A549 (cell line): ENCODE measurements around the gene BCO1. TPM values are rescaled to one million over a fixed set of nuclear protein-coding genes. Genes with fewer than 3 reads are reported as not detected.

Experiments used
- ATAC-seq, 2 experiments: fragments of 200-7000 bp in 1 of 2; fragments of >200 bp in 1 of 2; cut with Nextera tagmentation in 1 of 2; cut with Tn5 transposase in 1 of 2; 3 replicates each; pipeline versions ENCODE4 v1.8.0 to v1.9.1; 2018 to 2020; ENCODE audit warnings: mild to moderate bottlenecking in 1 of 2, moderate library complexity in 1 of 2
- CTCF ChIA-PET: fragments of 300-600 bp; sonication (Branson Sonifier 250); formaldehyde crosslinking; extraction: SDS; loops from one replicate; lab custom pipeline; 2021; ENCODE audit warnings: antibody characterized with exemption, inconsistent platforms; lab: Yijun Ruan, JAX
- POLR2A ChIA-PET: fragments of 350-600 bp; formaldehyde crosslinking; extraction: SDS; loops from one replicate; lab custom pipeline; 2021; ENCODE audit warnings: antibody characterized with exemption, inconsistent platforms; lab: Yijun Ruan, JAX
- DNase-seq, 2 experiments: peaks; one replicate each; pipeline versions ENCODE4 v3.0.0 to v3.0.0-alpha.2; 2011 to 2016; ENCODE audit warnings: low read depth in 1 of 2, low spot score in 1 of 2
- FAIRE-seq: peaks from 2 replicates; lab custom pipeline; 2011; peaks lifted over from hg19 to GRCh38; lab: Jason Lieb, UNC
- H3K27ac ChIP-seq, 2 experiments: fragments of >200 bp; sonication (Bioruptor Twin); formaldehyde crosslinking; 3 replicates each; pipeline ENCODE4 v1.5.1; 2016 to 2017
- H3K4me1 ChIP-seq: fragments of >200 bp; sonication (Bioruptor Twin); formaldehyde crosslinking; 3 replicates; pipeline ENCODE4 v1.6.1; 2016
- H3K4me2 ChIP-seq: fragments of >200 bp; sonication (Bioruptor Twin); formaldehyde crosslinking; 3 replicates; pipeline ENCODE4 v1.6.1; 2016
- H3K4me3 ChIP-seq: fragments of >200 bp; sonication (Bioruptor Twin); formaldehyde crosslinking; 3 replicates; pipeline ENCODE4 v1.5.1; 2016
- H3K9me3 ChIP-seq: fragments of >200 bp; sonication (Bioruptor Twin); formaldehyde crosslinking; 3 replicates; pipeline ENCODE4 v1.6.1; 2016
- BCL3 ChIP-seq: fragments of >200 bp; sonication (Bioruptor Twin); formaldehyde crosslinking; IDR thresholded peaks from 3 replicates; pipeline ENCODE4 v1.6.1; 2016
- CHD2 ChIP-seq: fragments of 150-350 bp; IDR thresholded peaks from 2 replicates; pipeline ENCODE4 v1.6.1; 2014; ENCODE audit warnings: low read length; ENCODE audit not compliant: partially characterized antibody
- E2F6 ChIP-seq: IDR thresholded peaks from 2 replicates; pipeline ENCODE4 v1.6.1; 2012; ENCODE audit warnings: low read depth, borderline replicate concordance
- ELK1 ChIP-seq: fragments of 150-350 bp; IDR thresholded peaks from 2 replicates; pipeline ENCODE4 v1.6.1; 2014; ENCODE audit warnings: low read depth, mild to moderate bottlenecking, low read length
- HES2 ChIP-seq: fragments of >200 bp; sonication (Bioruptor Twin); formaldehyde crosslinking; IDR thresholded peaks from 2 replicates; pipeline ENCODE4 v1.6.1; 2016
- JUN ChIP-seq, 2 experiments: fragments of >200 bp; sonication (Bioruptor Twin); formaldehyde crosslinking; IDR thresholded peaks; 2 replicates in 1 of 2; 3 replicates in 1 of 2; pipeline ENCODE4 v1.6.1; 2016 to 2017
- KDM1A ChIP-seq: fragments of 200-600 bp; sonication (generic); IDR thresholded peaks from 2 replicates; pipeline ENCODE4 v1.6.1; 2016; ENCODE audit warnings: low read depth, mild to moderate bottlenecking
- KDM5A ChIP-seq: fragments of 200-600 bp; sonication (generic); IDR thresholded peaks from 2 replicates; pipeline ENCODE4 v1.6.1; 2016; ENCODE audit warnings: antibody characterized with exemption, mild to moderate bottlenecking
- MAX ChIP-seq: IDR thresholded peaks from 2 replicates; pipeline ENCODE4 v1.6.1; 2012
- MYC ChIP-seq: IDR thresholded peaks from 2 replicates; pipeline ENCODE4 v1.6.1; 2012; ENCODE audit warnings: mild to moderate bottlenecking, inconsistent platforms, low read length, improper control_type of control experiment, borderline replicate concordance
- PBX3 ChIP-seq: IDR thresholded peaks from 2 replicates; pipeline ENCODE4 v1.6.1; 2012
- PHF8 ChIP-seq: fragments of 200-600 bp; sonication (generic); IDR thresholded peaks from 2 replicates; pipeline ENCODE4 v1.6.1; 2016; ENCODE audit warnings: low read depth, mild to moderate bottlenecking, antibody characterized with exemption, moderate library complexity, borderline replicate concordance
- POLR2A ChIP-seq: IDR thresholded peaks from 2 replicates; pipeline ENCODE4 v1.6.1; 2012; ENCODE audit warnings: mild to moderate bottlenecking, low read length
- REST ChIP-seq: fragments of 200-600 bp; sonication (generic); IDR thresholded peaks from 2 replicates; pipeline ENCODE4 v1.6.1; 2016; ENCODE audit warnings: antibody characterized with exemption, mild to moderate bottlenecking, moderate library complexity
- RFX5 ChIP-seq: fragments of 450-650 bp; IDR thresholded peaks from 2 replicates; pipeline ENCODE4 v1.7.1; 2014; ENCODE audit warnings: antibody characterized with exemption, mild to moderate bottlenecking, moderate library complexity
- RNF2 ChIP-seq: fragments of 200-600 bp; sonication (generic); IDR thresholded peaks from 2 replicates; pipeline ENCODE4 v1.6.1; 2016; ENCODE audit warnings: low read depth, mild to moderate bottlenecking, antibody characterized with exemption, moderate library complexity, borderline replicate concordance
- SMC3 ChIP-seq: fragments of >200 bp; sonication (Bioruptor Twin); formaldehyde crosslinking; IDR thresholded peaks from 3 replicates; pipeline ENCODE4 v1.6.1; 2018; ENCODE audit warnings: inconsistent platforms
- USF2 ChIP-seq: fragments of 450-650 bp; IDR thresholded peaks from 2 replicates; pipeline ENCODE4 v1.6.1; 2014; ENCODE audit warnings: antibody characterized with exemption
- ZFP36 ChIP-seq: fragments of 450-650 bp; IDR thresholded peaks from 2 replicates; pipeline ENCODE4 v1.6.1; 2014; ENCODE audit warnings: borderline replicate concordance; ENCODE audit not compliant: partially characterized antibody
- WGBS: methylation state at CpG from one replicate; pipeline ENCODE4 v1.1.6; 2017; ENCODE audit errors: missing lambda C conversion rate; 5-methylcytosine and 5-hydroxymethylcytosine counted together
- polyA plus RNA-seq, 4 experiments: library from polyadenylated mRNA; depleted of rRNA in 3 of 4; stranded (reverse); fragments of >200 nt; fragmentation: RNase III in 1 of 4; extraction: RNeasy Plus Mini Kit Qiagen cat#74134 plus additional on column Dnase treatment in 1 of 4; gene quantifications; 2 replicates in 3 of 4; 3 replicates in 1 of 4; pipeline ENCODE4 v1.2.3, GENCODE V29; 2011 to 2017

BCO1 gene
- polyA plus RNA-seq, 2 of the 4 experiments (the other 2 are of a cell fraction) = 5.0 to 6.2 TPM

- peak overlapping the region; percentile 93 for H3K4me2 ChIP-seq
- ATAC-seq = no peak; a peak in 1 of 6 replicates
- FAIRE-seq = no peak
- DNase-seq = no peak
- no peak for TF ChIP-seq HES2
- TF ChIP-seq PHF8 = peak; percentile 25; the same call in 1 of the 2 replicates
- H3K4me1 ChIP-seq = peaks cover 36% of the 10 kb centered on the region
- WGBS = 6% methylated on average over 16 of the region's 16 CpGs
- ChIA-PET POLR2A (interaction anchor here (0.7 to 1.4 kb wide), 9 partner anchors 18 to 420 kb away, joined by 3 to 11 read pairs (median 3); no protein-coding TSS in a partner anchor), CTCF (interaction anchor here (0.8 to 1.7 kb wide), 4 partner anchors 50 to 278 kb away, joined by 4 to 6 read pairs (median 4); partner anchors contain the start of gene ATMIN)
- peak overlapping the region; percentile 83 to 89 for H3K27ac ChIP-seq
- H3K9me3 ChIP-seq = no peaks in the 10 kb centered on the region
- peak overlapping the region; percentile 76 for H3K4me3 ChIP-seq
Measured at GRCh38 chr16:81313701-81314602, 75.5 kb downstream of the BCO1 start.

GRCh38 chr16:81314603-81315270 is 76.2 kb downstream of the BCO1 start, which contains the start of gene GAN:
GAN (plus strand) TSS chr16:81314962; CDS start chr16:81315114, 152 bp downstream.
- Histone ChIP-seq H3K9me3 (no peaks in the 10 kb centered on the region), H3K27ac (peak within 1 kb of the TSS; percentile 83 to 89), H3K4me1 (peaks cover 43% of the 10 kb centered on the region), H3K4me3 (peak within 1 kb of the TSS; percentile 76), H3K4me2 (peak within 1 kb of the TSS; percentile 94)
- ChIA-PET CTCF (interaction anchor here (1.2 to 1.7 kb wide), 3 partner anchors 50 to 279 kb away, joined by 4 to 6 read pairs (median 5); partner anchors contain the start of gene ATMIN), POLR2A (interaction anchor here (0.7 to 1.4 kb wide), 10 partner anchors 16 to 419 kb away, joined by 3 to 11 read pairs (median 4); no protein-coding TSS in a partner anchor)
- no peak for FAIRE-seq
- DNase-seq = peak; percentile 92 to 97
- 1% methylated on average over 19 of the region's 75 CpGs for WGBS
- no peak for TF ChIP-seq RFX5
- peak; percentile 67 for TF ChIP-seq KDM5A
- TF ChIP-seq REST = peak; percentile 53; the same call in 1 of the 2 replicates
- peak; percentile 72; the same call in 1 of the 3 replicates for TF ChIP-seq BCL3
- 0 out of 2 replicates have a peak, but pooled peaks have one; percentile 40 for TF ChIP-seq PBX3
- 0 out of 3 replicates have a peak, but pooled peaks have one; percentile 13 for TF ChIP-seq SMC3
- TF ChIP-seq PHF8 = peak; percentile 53; the same call in 1 of the 2 replicates
- TF ChIP-seq ELK1 = no peak
- TF ChIP-seq KDM1A = 0 out of 2 replicates have a peak, but pooled peaks have one; percentile 61
- TF ChIP-seq USF2 = peak; percentile 76
- TF ChIP-seq CHD2 = peak; percentile 44
- 0 out of 2 replicates have a peak, but pooled peaks have one; percentile 50 for TF ChIP-seq MYC
- TF ChIP-seq POLR2A = peak; percentile 67
- TF ChIP-seq JUN (IDR thresholded peaks at IDR 0.05) = peak; percentile 63 to 77; a peak in 3 of 5 replicates
- 0 out of 2 replicates have a peak, but pooled peaks have one; percentile 55 for TF ChIP-seq E2F6
- TF ChIP-seq MAX = peak; percentile 79
- TF ChIP-seq RNF2 = no peak
- TF ChIP-seq ZFP36 = no peak
- ATAC-seq = peak; percentile 94 to 99
